NCI-H1092 treated with DMSO at 0.1 percent for 48 hours (cell line): ENCODE results near the gene NPAS3.

Source experiments
- DNase-seq: peaks from one replicate; lab custom pipeline; 2025; lab: John Stamatoyannopoulos, UW

Gene NPAS3

GRCh38 chr14:33560718-33561431 is 622.2 kb downstream of the NPAS3 start:
- peak; percentile 47 for DNase-seq

- DNase-seq, result peak; percentile 76
Observed at GRCh38 chr14:33561488-33562175, 623.0 kb downstream of the NPAS3 start.

DNA sequence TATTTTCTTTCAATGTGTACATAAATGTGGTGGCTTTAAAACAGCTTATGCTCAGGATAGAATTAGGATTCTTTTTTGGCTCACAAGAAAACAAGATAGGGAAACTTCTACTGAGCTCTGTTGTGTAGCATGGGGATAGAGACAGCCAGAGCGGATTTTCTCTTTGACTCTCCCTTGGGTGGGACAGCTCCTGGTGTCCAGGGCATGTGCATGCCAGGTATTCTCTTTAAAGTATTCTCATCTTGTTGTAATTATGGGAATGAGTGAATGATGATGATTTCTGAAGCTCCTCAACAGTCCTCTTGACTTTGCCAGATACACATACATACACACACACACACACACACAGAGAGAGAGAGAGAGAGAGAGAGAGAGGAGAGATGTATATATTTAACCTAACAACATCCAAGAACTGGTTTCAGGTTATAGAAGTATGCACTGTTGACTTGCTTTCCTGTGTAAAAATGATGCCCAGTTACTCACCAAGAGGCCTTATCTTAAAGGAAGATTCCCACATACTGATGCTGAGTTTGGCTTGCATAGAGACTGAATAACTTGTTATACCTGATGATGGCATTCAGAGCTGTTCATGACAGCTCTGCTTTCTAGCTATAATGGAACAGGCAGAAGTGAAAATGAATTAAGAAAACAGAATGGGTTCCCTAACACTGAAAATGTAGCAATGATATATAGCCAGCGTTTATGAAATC is 624.7 kb downstream of the NPAS3 start:
- no peak for DNase-seq

- DNase-seq, result no peak
Observed at GRCh38 chr14:33563901-33564197, 625.2 kb downstream of the NPAS3 start.

DNA sequence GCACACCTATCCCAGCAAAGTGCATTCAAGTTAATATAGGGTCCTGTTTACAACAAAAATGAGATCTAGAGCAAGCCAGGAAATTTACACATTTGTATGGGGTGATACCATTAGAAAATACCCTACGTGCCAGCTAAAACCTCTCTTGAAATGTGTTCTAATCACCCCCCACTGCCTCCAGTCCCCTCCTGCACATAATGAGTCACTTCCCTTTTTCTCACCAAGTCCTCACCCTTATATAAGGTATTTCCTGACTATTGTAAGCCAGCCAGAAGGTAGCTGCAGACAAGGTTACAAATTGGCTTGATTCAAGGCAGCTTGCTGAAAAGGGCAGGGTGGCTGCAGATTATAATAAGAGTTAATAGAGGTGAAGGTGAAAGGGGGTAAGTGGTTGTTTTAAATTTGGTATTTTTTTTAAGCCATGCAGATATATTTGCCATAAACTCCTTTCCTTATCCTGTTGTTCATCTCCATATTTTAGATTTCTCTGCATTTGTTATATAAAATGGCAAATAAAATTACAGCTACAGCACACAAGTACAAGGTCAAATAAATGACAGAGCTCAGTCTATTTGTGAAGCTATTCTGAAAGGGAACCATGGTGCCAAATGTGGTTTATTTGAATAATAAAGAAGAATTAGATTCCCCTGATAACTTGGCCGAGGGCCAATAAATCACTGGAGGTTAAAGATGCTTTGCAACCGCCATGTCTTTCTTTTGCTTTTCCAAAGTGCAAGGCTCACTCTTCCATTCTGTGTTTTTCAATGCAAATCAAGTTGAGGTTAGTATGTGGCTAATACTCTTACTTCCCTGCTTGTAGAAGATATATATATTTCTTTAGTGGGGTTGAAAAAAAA is 626.3 kb downstream of the NPAS3 start:
- DNase-seq, result peak; percentile 78

DNA sequence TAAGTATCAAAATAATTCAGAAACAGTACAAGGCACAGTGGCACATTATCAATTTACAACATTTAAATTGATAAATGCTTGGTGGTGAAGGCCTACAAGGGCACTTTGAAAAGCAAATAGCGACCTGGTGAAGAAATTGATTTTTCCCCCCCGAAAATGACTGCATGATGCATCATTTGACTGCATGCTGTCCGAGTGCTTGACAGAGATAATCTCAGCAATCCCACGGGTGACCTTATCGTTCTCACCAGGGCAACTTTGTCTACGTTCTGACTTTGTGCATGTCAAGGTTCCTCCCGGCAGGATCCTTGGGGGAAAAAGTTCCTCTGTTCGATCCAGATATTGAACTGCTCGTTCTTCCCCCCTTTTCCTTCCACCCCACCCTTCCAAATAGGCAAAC is 627.4 kb downstream of the NPAS3 start:
- no peak for DNase-seq

DNA sequence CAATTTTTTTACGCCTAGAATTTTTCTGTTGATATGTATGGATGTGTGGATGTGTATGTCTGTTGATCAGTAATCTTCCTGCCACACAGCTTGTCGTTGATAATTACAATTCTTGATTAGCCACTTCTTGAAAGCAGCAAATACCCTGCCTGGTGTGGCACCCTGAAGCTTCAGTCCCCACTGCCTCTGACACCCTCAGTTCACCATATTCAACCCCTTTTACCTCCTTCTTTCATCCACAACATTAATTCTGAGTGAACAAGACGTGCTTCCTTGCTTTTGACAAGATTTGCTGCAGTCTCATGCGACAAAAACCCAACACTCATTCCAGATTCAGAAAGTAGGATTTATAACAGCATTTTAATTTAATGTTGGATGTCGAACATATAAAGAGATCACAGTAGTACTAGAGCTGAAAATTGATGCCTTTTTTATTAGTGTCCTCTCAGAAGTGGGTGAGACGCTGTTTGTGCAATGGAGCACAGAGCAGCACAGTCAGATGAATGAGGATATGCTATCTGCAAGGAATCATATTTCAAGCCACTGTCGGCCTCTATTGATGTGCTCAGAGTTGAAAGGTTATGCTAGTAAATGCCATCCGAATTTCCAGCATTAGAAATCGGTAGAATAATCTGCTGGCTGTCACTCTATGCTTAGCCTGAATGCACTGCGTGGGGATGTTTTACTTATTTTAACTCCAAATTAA is 628.5 kb downstream of the NPAS3 start:
- DNase-seq, result peak; percentile 65

DNA sequence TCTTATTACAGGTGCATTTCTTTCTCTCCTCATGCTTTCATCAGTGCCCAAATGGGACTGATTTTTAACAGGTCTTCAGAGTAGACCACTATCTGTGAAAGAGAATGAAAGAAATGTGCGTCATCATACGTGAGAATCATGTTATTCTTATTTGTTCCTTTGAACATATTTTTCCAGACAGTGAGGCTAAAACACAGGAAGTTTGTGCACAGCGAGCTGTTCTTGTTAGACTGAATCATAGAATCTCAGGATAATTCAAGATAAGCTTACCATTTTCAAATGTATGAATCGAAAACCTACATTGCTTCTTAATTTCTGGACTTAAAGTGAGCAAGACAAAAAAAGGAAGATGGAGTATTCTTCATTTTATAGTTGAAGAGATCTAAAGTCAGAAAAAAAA is 629.1 kb downstream of the NPAS3 start:
- DNase-seq, result no peak

- no peak for DNase-seq
Observed at GRCh38 chr14:33568935-33569579, 630.4 kb downstream of the NPAS3 start.

DNA sequence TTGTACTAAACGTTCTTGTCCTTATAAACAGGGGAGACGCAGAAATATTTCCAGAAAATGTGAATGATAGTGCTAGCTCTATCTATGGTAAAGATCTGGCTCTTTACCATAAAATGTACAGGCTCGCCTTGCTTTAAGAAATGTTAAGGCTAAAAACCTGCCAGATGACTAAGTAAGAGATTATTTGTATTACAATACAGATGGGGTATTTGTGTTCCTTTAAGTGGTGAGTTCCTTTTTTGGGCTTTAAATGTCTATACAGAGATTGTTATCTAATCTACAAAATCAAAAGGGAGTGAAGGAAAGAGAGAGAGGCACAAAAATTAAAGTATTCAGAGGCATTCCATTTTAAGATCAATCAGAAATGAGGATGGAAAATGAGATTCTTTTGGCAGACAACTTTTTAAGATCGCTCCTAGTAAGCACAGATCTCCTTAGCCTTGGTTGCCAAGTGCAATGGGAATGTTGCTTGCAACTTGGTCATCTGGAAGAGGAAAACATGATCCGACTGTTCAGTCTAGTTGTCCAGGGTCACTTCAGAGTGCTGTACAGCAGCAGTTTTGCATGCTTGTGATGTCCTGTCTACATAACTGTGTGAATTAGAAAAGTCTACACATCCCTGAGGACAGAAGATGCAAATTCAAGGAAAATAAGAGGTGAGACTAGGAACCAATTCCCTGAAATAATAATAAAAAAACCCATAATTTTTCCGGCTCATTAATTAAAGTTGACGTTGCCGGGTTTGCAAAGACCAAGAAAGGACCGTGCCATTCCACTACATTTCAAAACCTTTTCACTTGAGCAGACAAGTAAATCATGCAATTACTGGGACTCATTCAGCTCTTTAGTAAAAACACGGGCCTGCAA is 631.4 kb downstream of the NPAS3 start:
- no peak for DNase-seq

- DNase-seq, result no peak
Observed at GRCh38 chr14:33570694-33571310, 632.1 kb downstream of the NPAS3 start.

DNA sequence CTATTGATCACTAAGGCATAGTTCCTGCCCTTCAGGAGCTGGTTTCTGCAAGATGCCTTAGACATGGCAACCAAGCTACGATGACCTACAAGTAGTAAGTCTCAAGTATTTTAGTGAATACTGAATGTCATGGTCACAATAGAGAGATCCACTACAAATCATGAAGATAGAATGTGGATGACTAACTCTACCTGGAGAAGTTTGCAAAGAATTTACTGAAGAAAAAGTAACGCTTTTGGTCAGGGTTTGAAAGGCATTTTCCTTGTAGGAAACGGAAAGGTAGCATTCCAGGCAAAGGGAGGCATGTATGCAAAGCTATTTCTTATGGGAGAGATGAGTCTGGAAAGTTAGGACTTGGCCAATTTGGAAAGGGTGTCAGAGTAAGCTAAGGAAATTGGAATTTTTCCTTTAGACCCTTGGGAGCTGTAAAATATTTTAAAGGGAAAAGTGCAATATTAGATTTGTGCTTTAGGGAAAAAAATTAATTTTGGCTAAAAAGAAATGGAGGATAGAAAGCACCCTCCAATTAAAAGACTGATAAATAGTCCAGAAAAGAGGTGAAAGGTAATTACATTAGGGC is 634.7 kb downstream of the NPAS3 start:
- DNase-seq, result no peak

- no peak for DNase-seq
Observed at GRCh38 chr14:33576014-33576413, 637.3 kb downstream of the NPAS3 start.

GRCh38 chr14:33578461-33579216 is 640.0 kb downstream of the NPAS3 start:
- no peak for DNase-seq

GRCh38 chr14:33580231-33580749 is 641.6 kb downstream of the NPAS3 start:
- no peak for DNase-seq

DNA sequence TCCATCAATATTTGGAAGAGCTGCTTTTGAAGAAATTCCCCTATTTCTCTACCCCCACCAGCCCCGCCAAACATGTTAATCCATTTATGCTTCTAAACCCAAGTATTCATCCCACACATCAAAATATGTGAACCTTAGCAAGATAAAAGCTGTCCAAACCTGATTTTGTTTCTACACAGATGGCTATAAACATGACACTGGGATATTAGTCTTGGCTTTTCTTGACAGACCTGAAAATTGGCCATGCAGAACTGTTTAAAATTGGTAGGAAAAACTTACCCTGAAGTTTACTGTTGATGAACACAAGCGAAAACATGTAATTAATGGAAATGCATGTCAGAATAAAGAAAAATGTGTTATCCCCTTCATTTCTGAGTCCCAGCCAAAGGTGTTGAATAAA is 642.2 kb downstream of the NPAS3 start:
- DNase-seq, result no peak

DNA sequence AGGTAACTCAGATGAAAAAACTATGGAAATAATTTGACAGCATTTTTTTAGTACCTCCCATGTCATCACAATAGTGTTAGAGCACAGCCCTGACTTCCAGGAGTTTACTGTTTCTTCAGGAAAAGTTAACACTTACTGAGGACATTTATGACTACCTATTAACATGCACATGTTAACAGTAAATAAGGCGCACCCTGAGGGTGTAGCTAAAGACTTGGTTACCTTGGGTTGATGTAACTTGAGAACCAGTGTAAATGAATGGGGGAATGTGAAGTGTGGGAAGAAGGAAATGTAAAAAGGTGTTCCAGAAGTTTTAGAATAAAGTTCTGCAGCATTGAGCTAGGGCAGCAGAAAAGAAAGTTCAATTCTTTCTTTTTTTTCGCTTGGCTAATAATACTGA is 646.0 kb downstream of the NPAS3 start:
- no peak for DNase-seq

GRCh38 chr14:33586806-33587205 is 648.1 kb downstream of the NPAS3 start:
- DNase-seq, result no peak
